ENCODE data around the gene STOML2. TPM values are rescaled to one million over a fixed set of nuclear protein-coding genes. Genes with fewer than 3 reads are reported as not detected.

Gene STOML2
- total RNA-seq, 1 donor from 2014 or later, result 132 TPM

GRCh38 chr9:35079426-35080341, 23.2 kb downstream of the STOML2 start, which contains the start of gene FANCG:
TSS of gene FANCG (minus strand) at chr9:35079942. CDS start at chr9:35079524, 418 bp downstream.
- Histone ChIP-seq H3K36me3 (peaks cover 15% of the 10 kb centered on the region), H3K27ac (replicated peaks) (peak within 1 kb of the TSS; percentile 86), H3K27me3 (ENCODE audit: low read depth) (no peaks in the 10 kb centered on the region), H3K4me1 (peaks cover 27% of the 10 kb centered on the region), H3K9me3 (replicated peaks) (no peaks in the 10 kb centered on the region), H3K4me3 (peak within 1 kb of the TSS; percentile 94)
- intact Hi-C loops (cut with micrococcal nuclease), result no loop called here
- peak; percentile 93 for DNase-seq
- TF ChIP-seq CTCF (IDR thresholded peaks at IDR 0.05; ENCODE audit: borderline replicate concordance), result no peak

GRCh38 chr9:35079041-35079425, 23.9 kb downstream of the STOML2 start:
- peak overlapping the region; percentile 94 for H3K4me3 ChIP-seq
- intact Hi-C loops (cut with micrococcal nuclease), result no loop called here
- H3K27me3 ChIP-seq (ENCODE audit: low read depth), result no peaks in the 10 kb centered on the region
- H3K36me3 ChIP-seq, result peaks cover 15% of the 10 kb centered on the region
- H3K9me3 ChIP-seq (replicated peaks), result no peaks in the 10 kb centered on the region
- no peak for TF ChIP-seq CTCF (IDR thresholded peaks at IDR 0.05; ENCODE audit: borderline replicate concordance)
- H3K27ac ChIP-seq (replicated peaks), result peak overlapping the region; percentile 86
- DNase-seq, result no peak
- H3K4me1 ChIP-seq, result peaks cover 27% of the 10 kb centered on the region

- Histone ChIP-seq H3K27ac (replicated peaks) (no peak overlapping the region), H3K27me3 (ENCODE audit: low read depth) (no peaks in the 10 kb centered on the region), H3K36me3 (peaks cover 15% of the 10 kb centered on the region), H3K4me3 (no peak overlapping the region), H3K9me3 (replicated peaks) (no peaks in the 10 kb centered on the region), H3K4me1 (peaks cover 29% of the 10 kb centered on the region)
- DNase-seq, result no peak
- TF ChIP-seq CTCF (IDR thresholded peaks at IDR 0.05; ENCODE audit: borderline replicate concordance), result no peak
- intact Hi-C loops (cut with micrococcal nuclease), result no loop called here
Observed at GRCh38 chr9:35078066-35078465, 24.9 kb downstream of the STOML2 start.

GRCh38 chr9:35076848-35077247, 26.1 kb downstream of the STOML2 start:
- Histone ChIP-seq H3K27me3 (ENCODE audit: low read depth) (no peaks in the 10 kb centered on the region), H3K4me3 (no peak overlapping the region), H3K27ac (replicated peaks) (no peak overlapping the region), H3K9me3 (replicated peaks) (no peaks in the 10 kb centered on the region), H3K36me3 (peaks cover 15% of the 10 kb centered on the region), H3K4me1 (peaks cover 38% of the 10 kb centered on the region)
- intact Hi-C loops (cut with micrococcal nuclease), result no loop called here
- DNase-seq, result no peak
- TF ChIP-seq CTCF (IDR thresholded peaks at IDR 0.05; ENCODE audit: borderline replicate concordance), result no peak

- H3K27me3 ChIP-seq (ENCODE audit: low read depth), result no peaks in the 10 kb centered on the region
- no peaks in the 10 kb centered on the region for H3K9me3 ChIP-seq (replicated peaks)
- peaks cover 15% of the 10 kb centered on the region for H3K36me3 ChIP-seq
- H3K4me3 ChIP-seq, result no peak overlapping the region
- no peak overlapping the region for H3K27ac ChIP-seq (replicated peaks)
- H3K4me1 ChIP-seq, result peaks cover 50% of the 10 kb centered on the region
- TF ChIP-seq CTCF (IDR thresholded peaks at IDR 0.05; ENCODE audit: borderline replicate concordance), result no peak
- intact Hi-C loops (cut with micrococcal nuclease), result no loop called here
- DNase-seq, result no peak
Observed at GRCh38 chr9:35075358-35075757, 27.6 kb downstream of the STOML2 start.
